HepG2 (cell line): Measurements from ENCODE around the gene U2AF2. TPM values are rescaled to one million over a fixed set of nuclear protein-coding genes. Genes with fewer than 3 reads are reported as not detected.

Experiments
- ATAC-seq: fragments of 200-7000 bp; cut with Tn5 transposase; 3 replicates; pipeline ENCODE4 v1.9.1; 2020; ENCODE audit warnings: mild to moderate bottlenecking, moderate library complexity
- BruUV-seq: library from RNA; stranded (reverse); fragments of 400-500 nt; replicated peaks from 2 replicates; lab custom pipeline; 2021; lab: Mats Ljungman, UMichigan
- CTCF ChIA-PET: fragments of 300-600 bp; formaldehyde crosslinking; extraction: SDS; loops from one replicate; lab custom pipeline; 2021; ENCODE audit warnings: low total read pairs, inconsistent platforms, low intra/inter-chr PET ratio; lab: Yijun Ruan, JAX
- POLR2A ChIA-PET: fragments of 350-600 bp; sonication (Branson Sonifier 250); formaldehyde crosslinking; loops from one replicate; lab custom pipeline; 2020; ENCODE audit warnings: antibody characterized with exemption, inconsistent platforms; lab: Yijun Ruan, JAX
- DNase-seq: peaks from one replicate; pipeline ENCODE4 v3.0.0-alpha.2; 2015; ENCODE audit warnings: low spot score
- FAIRE-seq: peaks from 3 replicates; lab custom pipeline; 2011; peaks lifted over from hg19 to GRCh38; lab: Jason Lieb, UNC
- H2AFZ ChIP-seq: one replicate; pipeline ENCODE4 v1.6.1; 2011; ENCODE audit warnings: low read length, inconsistent platforms
- H3K27ac ChIP-seq: fragments of 300-600 bp; 3 replicates; pipeline ENCODE4 v1.8.0; 2011; ENCODE audit warnings: mixed run types, mild to moderate bottlenecking, mixed read lengths, low read length, inconsistent platforms; ENCODE audit not compliant: insufficient read depth; ENCODE audit errors: extremely low read length
- H3K27me3 ChIP-seq, 2 experiments: fragments of 200-600 bp in 1 of 2; 2 replicates in 1 of 2; 3 replicates in 1 of 2; pipeline versions ENCODE4 v1.6.0 to v1.8.0; 2011; ENCODE audit warnings: low read length in 2 of 2, mild to moderate bottlenecking in 2 of 2, moderate library complexity in 2 of 2, inconsistent platforms in 1 of 2; ENCODE audit not compliant: insufficient read depth in 2 of 2, control insufficient read depth in 1 of 2
- H3K36me3 ChIP-seq, 2 experiments: fragments of 200-600 bp in 1 of 2; replicated peaks in 1 of 2; 2 replicates in 1 of 2; 3 replicates in 1 of 2; pipeline versions ENCODE4 v1.5.1 to v1.8.0; 2011; ENCODE audit warnings: low read length in 2 of 2, inconsistent platforms in 1 of 2; ENCODE audit not compliant: insufficient read depth in 2 of 2, control insufficient read depth in 1 of 2
- H3K4me1 ChIP-seq: 2 replicates; pipeline ENCODE4 v1.5.1; 2012; ENCODE audit warnings: low read length, inconsistent platforms; ENCODE audit not compliant: insufficient read depth
- H3K4me2 ChIP-seq: 2 replicates; pipeline ENCODE4 v1.6.0; 2011; ENCODE audit warnings: low read depth, low read length, inconsistent platforms
- H3K4me3 ChIP-seq, 3 experiments: fragments of 200-600 bp in 1 of 3; sonication (generic), shearing (Covaris generic) in 1 of 3; replicated peaks in 1 of 3; 2 replicates each; pipeline ENCODE4 v1.5.1; 2011 to 2016; ENCODE audit warnings: low read length in 3 of 3, inconsistent platforms in 2 of 3, low read depth in 2 of 3, mild to moderate bottlenecking in 2 of 3, control low read depth in 1 of 3, mixed read lengths in 1 of 3; ENCODE audit not compliant: insufficient read depth in 1 of 3
- H3K79me2 ChIP-seq: one replicate; pipeline ENCODE4 v1.6.1; 2011; ENCODE audit warnings: low read length, inconsistent platforms; ENCODE audit not compliant: insufficient read depth
- H3K9ac ChIP-seq: 2 replicates; pipeline ENCODE4 v1.6.0; 2011; ENCODE audit warnings: mild to moderate bottlenecking, low read depth, low read length, inconsistent platforms; ENCODE audit not compliant: insufficient read depth
- H3K9me3 ChIP-seq: 2 replicates; pipeline ENCODE4 v1.5.1; 2012; ENCODE audit warnings: mild to moderate bottlenecking, low read length
- H4K20me1 ChIP-seq: 2 replicates; pipeline ENCODE4 v1.6.0; 2011; ENCODE audit warnings: inconsistent platforms, mild to moderate bottlenecking, low read length, moderate library complexity; ENCODE audit not compliant: insufficient read depth
- ARNT2 ChIP-seq: sonication (generic); formaldehyde crosslinking; IDR thresholded peaks from 2 replicates; pipeline ENCODE4 v1.8.0; 2022; ENCODE audit warnings: mild to moderate bottlenecking, low read depth, missing genetic modification reagents, moderate library complexity
- GABPB1 ChIP-seq: IDR thresholded peaks from 2 replicates; pipeline ENCODE4 v1.6.1; 2016; ENCODE audit warnings: mild to moderate bottlenecking, missing genetic modification reagents, moderate library complexity, missing compliant biosample characterization
- MTF2 ChIP-seq: sonication (generic); formaldehyde crosslinking; IDR thresholded peaks from 2 replicates; pipeline ENCODE4 v1.5.0; 2020; ENCODE audit warnings: missing genetic modification reagents, borderline replicate concordance
- NFIB ChIP-seq: sonication (generic); formaldehyde crosslinking; IDR thresholded peaks from 2 replicates; pipeline ENCODE4 v1.9.0; 2021; ENCODE audit warnings: missing genetic modification reagents, mild to moderate bottlenecking, borderline replicate concordance
- NFYB ChIP-seq: sonication (generic); formaldehyde crosslinking; IDR thresholded peaks from 2 replicates; pipeline ENCODE4 v1.4.0; 2020; ENCODE audit warnings: missing genetic modification reagents
- RAD51 ChIP-seq: fragments of 450-650 bp; IDR thresholded peaks from 2 replicates; pipeline ENCODE4 v1.6.1; 2016; ENCODE audit warnings: borderline replicate concordance
- ZKSCAN1 ChIP-seq: fragments of 150-350 bp; IDR thresholded peaks from 2 replicates; pipeline ENCODE4 v1.6.1; 2014; ENCODE audit warnings: low read length
- ZNF446 ChIP-seq: sonication (generic); formaldehyde crosslinking; IDR thresholded peaks from 2 replicates; pipeline ENCODE4 v1.5.0; 2020; ENCODE audit warnings: mild to moderate bottlenecking, missing genetic modification reagents
- ZNF674 ChIP-seq: sonication (generic); formaldehyde crosslinking; IDR thresholded peaks from 2 replicates; pipeline ENCODE4 v1.5.0; 2020; ENCODE audit warnings: low read depth, mild to moderate bottlenecking, missing genetic modification reagents
- ZNF772 ChIP-seq: sonication (generic); formaldehyde crosslinking; IDR thresholded peaks from 2 replicates; pipeline ENCODE4 v1.5.0; 2020; ENCODE audit warnings: mild to moderate bottlenecking, missing genetic modification reagents
- ZNF788 ChIP-seq: sonication (generic); formaldehyde crosslinking; IDR thresholded peaks from 2 replicates; pipeline ENCODE4 v1.5.0; 2020; ENCODE audit warnings: mild to moderate bottlenecking, missing genetic modification reagents, borderline replicate concordance
- WGBS: methylation state at CpG from one replicate; pipeline ENCODE4 v1.1.6; 2017; ENCODE audit warnings: low lambda C conversion rate; 5-methylcytosine and 5-hydroxymethylcytosine counted together
- in situ Hi-C: cut with HindIII; loops from 2 replicates; pipeline ENCODE4 v1.10.0; 2017; ENCODE audit warnings: low pct_unique_long_range_greater_than_20kb; ENCODE audit not compliant: extremely low pct_ligation_motif_present
- intact Hi-C: fragments of 100-400 bp; cut with micrococcal nuclease; formaldehyde crosslinking; loops from one replicate; pipeline ENCODE4 v1.10.0; 2022; ENCODE audit not compliant: unreplicated experiment
- polyA plus RNA-seq, 8 experiments: library from polyadenylated mRNA; depleted of rRNA in 3 of 8; stranded (reverse) in 7 of 8; unstranded in 1 of 8; fragments of >200 nt; fragmentation: Illumina TruSeq in 4 of 8; extraction: Trizol in 4 of 8; gene quantifications; 2 replicates each; pipeline versions ENCODE4 v1.2.1 to v1.2.3, GENCODE V29; 2011 to 2016; ENCODE audit warnings: low read depth in 4 of 8, missing spikeins in 1 of 8, mixed read lengths in 1 of 8; ENCODE audit not compliant: insufficient read depth in 1 of 8
- total RNA-seq, 5 experiments: library from RNA; depleted of rRNA; stranded (reverse); fragments of >200 nt; fragmentation: Illumina TruSeq; extraction: Trizol; gene quantifications; 2 replicates each; pipeline ENCODE4 v1.2.3, GENCODE V29; 2016; ENCODE audit warnings: low read depth in 1 of 5
- TF ChIP-seq, protein P1 (sequence below): sonication (generic); formaldehyde crosslinking; IDR thresholded peaks from 2 replicates; pipeline ENCODE4 v1.4.0; 2020; ENCODE audit warnings: mild to moderate bottlenecking, missing genetic modification reagents, borderline replicate concordance
- TF ChIP-seq, protein P2 (sequence below): sonication (generic); formaldehyde crosslinking; conservative IDR thresholded peaks from 2 replicates; pipeline ENCODE4 v1.4.0; 2020; ENCODE audit warnings: missing genetic modification reagents
- TF ChIP-seq, protein P3 (sequence below): sonication (generic); formaldehyde crosslinking; IDR thresholded peaks from 2 replicates; pipeline ENCODE4 v1.4.0; 2020; ENCODE audit warnings: low read depth, mild to moderate bottlenecking, missing genetic modification reagents
- TF ChIP-seq, protein P4 (sequence below): sonication (generic); formaldehyde crosslinking; IDR thresholded peaks from 2 replicates; pipeline ENCODE4 v1.9.0; 2022; ENCODE audit warnings: low read depth, missing genetic modification reagents

Gene U2AF2
- total and polyA plus RNA-seq, 2 of the 13 experiments (the other 11 are each of a cell fraction or from before 2014, with no cell fraction given) = 84.3 to 124 TPM

DNA sequence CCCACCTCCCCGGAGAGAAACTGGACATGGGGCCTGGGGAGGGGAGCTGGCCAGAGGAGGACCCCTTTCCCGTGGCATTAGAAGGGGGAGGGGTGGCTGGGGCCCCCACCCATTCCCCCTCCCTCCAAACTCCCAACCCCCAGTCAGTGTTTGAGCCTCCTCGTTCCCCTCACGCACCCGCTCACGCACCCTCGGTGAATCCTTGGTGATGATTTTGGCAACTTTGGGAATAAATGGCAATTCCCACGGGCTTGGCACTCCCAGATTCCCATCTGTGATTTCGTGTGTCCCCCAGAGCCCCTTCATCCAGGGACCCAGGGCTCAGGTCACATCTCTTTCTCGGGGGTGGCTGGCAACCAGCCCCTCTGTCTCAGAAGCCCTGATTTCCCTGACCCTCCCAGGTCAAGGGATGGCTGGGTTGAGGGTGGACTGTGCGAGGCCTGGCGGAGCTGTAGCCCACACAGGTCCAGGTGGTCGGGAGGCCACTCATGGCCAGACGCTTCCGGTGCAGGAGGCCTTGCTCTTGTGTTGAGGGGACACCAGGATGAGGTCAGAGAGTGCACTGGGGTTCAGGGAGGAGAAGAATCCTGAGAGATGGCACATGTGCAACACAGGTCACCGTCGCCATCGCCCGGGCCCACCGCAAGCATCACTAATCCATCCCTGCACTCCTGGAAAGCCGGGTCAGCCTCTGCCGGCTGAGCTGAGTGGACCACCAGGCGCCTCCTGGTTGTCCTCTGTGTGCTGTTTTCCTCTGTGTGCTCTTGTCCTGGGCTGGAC is 40.9 kb downstream of the U2AF2 start:
- no peaks in the 10 kb centered on the region for H3K27me3 ChIP-seq
- intact Hi-C loops = no loop called here
- in situ Hi-C loops = no loop called here
- no peaks in the 10 kb centered on the region for H3K4me1 ChIP-seq
- no peak overlapping the region for H3K4me3 ChIP-seq
- BruUV-seq = no TSS peak
- FAIRE-seq (no peak), ATAC-seq (no peak)
- no peak overlapping the region for H3K27ac ChIP-seq
- POLR2A ChIA-PET = no interaction called here
- H3K9ac ChIP-seq = no peak overlapping the region
- H3K79me2 ChIP-seq = no peaks in the 10 kb centered on the region
- H4K20me1 ChIP-seq = no peaks in the 10 kb centered on the region
- peaks cover 20 to 29% of the 10 kb centered on the region in 2 experiments; a peak in 4 of 5 replicates for H3K36me3 ChIP-seq
- no peak overlapping the region for H3K4me2 ChIP-seq
- TF ChIP-seq, protein P1, sequence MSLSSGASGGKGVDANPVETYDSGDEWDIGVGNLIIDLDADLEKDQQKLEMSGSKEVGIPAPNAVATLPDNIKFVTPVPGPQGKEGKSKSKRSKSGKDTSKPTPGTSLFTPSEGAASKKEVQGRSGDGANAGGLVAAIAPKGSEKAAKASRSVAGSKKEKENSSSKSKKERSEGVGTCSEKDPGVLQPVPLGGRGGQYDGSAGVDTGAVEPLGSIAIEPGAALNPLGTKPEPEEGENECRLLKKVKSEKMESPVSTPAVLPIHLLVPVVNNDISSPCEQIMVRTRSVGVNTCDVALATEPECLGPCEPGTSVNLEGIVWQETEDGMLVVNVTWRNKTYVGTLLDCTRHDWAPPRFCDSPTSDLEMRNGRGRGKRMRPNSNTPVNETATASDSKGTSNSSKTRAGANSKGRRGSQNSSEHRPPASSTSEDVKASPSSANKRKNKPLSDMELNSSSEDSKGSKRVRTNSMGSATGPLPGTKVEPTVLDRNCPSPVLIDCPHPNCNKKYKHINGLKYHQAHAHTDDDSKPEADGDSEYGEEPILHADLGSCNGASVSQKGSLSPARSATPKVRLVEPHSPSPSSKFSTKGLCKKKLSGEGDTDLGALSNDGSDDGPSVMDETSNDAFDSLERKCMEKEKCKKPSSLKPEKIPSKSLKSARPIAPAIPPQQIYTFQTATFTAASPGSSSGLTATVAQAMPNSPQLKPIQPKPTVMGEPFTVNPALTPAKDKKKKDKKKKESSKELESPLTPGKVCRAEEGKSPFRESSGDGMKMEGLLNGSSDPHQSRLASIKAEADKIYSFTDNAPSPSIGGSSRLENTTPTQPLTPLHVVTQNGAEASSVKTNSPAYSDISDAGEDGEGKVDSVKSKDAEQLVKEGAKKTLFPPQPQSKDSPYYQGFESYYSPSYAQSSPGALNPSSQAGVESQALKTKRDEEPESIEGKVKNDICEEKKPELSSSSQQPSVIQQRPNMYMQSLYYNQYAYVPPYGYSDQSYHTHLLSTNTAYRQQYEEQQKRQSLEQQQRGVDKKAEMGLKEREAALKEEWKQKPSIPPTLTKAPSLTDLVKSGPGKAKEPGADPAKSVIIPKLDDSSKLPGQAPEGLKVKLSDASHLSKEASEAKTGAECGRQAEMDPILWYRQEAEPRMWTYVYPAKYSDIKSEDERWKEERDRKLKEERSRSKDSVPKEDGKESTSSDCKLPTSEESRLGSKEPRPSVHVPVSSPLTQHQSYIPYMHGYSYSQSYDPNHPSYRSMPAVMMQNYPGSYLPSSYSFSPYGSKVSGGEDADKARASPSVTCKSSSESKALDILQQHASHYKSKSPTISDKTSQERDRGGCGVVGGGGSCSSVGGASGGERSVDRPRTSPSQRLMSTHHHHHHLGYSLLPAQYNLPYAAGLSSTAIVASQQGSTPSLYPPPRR (CRISPR knock-in tag) = no peak
- TF ChIP-seq, protein P2, sequence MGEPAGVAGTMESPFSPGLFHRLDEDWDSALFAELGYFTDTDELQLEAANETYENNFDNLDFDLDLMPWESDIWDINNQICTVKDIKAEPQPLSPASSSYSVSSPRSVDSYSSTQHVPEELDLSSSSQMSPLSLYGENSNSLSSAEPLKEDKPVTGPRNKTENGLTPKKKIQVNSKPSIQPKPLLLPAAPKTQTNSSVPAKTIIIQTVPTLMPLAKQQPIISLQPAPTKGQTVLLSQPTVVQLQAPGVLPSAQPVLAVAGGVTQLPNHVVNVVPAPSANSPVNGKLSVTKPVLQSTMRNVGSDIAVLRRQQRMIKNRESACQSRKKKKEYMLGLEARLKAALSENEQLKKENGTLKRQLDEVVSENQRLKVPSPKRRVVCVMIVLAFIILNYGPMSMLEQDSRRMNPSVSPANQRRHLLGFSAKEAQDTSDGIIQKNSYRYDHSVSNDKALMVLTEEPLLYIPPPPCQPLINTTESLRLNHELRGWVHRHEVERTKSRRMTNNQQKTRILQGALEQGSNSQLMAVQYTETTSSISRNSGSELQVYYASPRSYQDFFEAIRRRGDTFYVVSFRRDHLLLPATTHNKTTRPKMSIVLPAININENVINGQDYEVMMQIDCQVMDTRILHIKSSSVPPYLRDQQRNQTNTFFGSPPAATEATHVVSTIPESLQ = no peak
- TF ChIP-seq NFIB (CRISPR knock-in tag) = no peak
- TF ChIP-seq ZNF446 = no peak
- no peak for TF ChIP-seq GABPB1
- TF ChIP-seq ARNT2 = no peak
- TF ChIP-seq ZNF788 (CRISPR knock-in tag) = no peak
- TF ChIP-seq ZNF772 (CRISPR knock-in tag) = no peak
- no peak for TF ChIP-seq RAD51
- TF ChIP-seq, protein P3, sequence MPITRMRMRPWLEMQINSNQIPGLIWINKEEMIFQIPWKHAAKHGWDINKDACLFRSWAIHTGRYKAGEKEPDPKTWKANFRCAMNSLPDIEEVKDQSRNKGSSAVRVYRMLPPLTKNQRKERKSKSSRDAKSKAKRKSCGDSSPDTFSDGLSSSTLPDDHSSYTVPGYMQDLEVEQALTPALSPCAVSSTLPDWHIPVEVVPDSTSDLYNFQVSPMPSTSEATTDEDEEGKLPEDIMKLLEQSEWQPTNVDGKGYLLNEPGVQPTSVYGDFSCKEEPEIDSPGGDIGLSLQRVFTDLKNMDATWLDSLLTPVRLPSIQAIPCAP (CRISPR knock-in tag) = no peak
- TF ChIP-seq, protein P4, sequence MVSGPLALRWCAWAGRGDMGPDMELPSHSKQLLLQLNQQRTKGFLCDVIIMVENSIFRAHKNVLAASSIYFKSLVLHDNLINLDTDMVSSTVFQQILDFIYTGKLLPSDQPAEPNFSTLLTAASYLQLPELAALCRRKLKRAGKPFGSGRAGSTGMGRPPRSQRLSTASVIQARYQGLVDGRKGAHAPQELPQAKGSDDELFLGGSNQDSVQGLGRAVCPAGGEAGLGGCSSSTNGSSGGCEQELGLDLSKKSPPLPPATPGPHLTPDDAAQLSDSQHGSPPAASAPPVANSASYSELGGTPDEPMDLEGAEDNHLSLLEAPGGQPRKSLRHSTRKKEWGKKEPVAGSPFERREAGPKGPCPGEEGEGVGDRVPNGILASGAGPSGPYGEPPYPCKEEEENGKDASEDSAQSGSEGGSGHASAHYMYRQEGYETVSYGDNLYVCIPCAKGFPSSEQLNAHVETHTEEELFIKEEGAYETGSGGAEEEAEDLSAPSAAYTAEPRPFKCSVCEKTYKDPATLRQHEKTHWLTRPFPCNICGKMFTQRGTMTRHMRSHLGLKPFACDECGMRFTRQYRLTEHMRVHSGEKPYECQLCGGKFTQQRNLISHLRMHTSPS = no peak
- no peak for TF ChIP-seq MTF2 (CRISPR knock-in tag)
- TF ChIP-seq ZNF674 = no peak
- TF ChIP-seq NFYB (CRISPR knock-in tag) = no peak
- no peak for TF ChIP-seq ZKSCAN1
- TF ChIP-seq, all 625 proteins: peak for 0
- WGBS = 91% methylated on average over 18 of the region's 23 CpGs
- no peak for DNase-seq
- H3K9me3 ChIP-seq = no peaks in the 10 kb centered on the region
- H2AFZ ChIP-seq = no peak overlapping the region
- CTCF ChIA-PET = no interaction called here
